Common myeloid progenitor, CD34-positive (primary cell): ENCODE results near the gene NEK1.
"Not testable (repeated sequence)": the region's sequence is repeated elsewhere in the genome, so short reads cannot be mapped to it uniquely, and the experiment has no call there.

Source experiments
- CTCF ChIA-PET: fragments of 350-600 bp; sonication (Branson Sonifier 250); formaldehyde crosslinking; loops from one replicate; lab custom pipeline; 2021; ENCODE audit warnings: antibody characterized with exemption; lab: Charles Lee
- POLR2A ChIA-PET: fragments of 350-600 bp; sonication (Branson Sonifier 250); formaldehyde crosslinking; loops from one replicate; lab custom pipeline; 2021; ENCODE audit warnings: antibody characterized with exemption; lab: Charles Lee
- DNase-seq, 3 donors: peaks; one replicate each; pipeline versions ENCODE4 v3.0.0 to v3.0.0-alpha.2; 2013
- H3K27ac ChIP-seq, 2 experiments: 1 replicate in 1 of 2; 2 replicates in 1 of 2; pipeline ENCODE4 v1.7.0; 2013; ENCODE audit warnings: inconsistent platforms in 2 of 2, low read length in 2 of 2, mild to moderate bottlenecking in 2 of 2, low read depth in 1 of 2, moderate library complexity in 1 of 2; ENCODE audit not compliant: severe bottlenecking in 2 of 2, insufficient read depth in 1 of 2, poor library complexity in 1 of 2
- H3K27me3 ChIP-seq, 5 experiments: replicated peaks in 2 of 5; 1 replicate in 3 of 5; 2 replicates in 2 of 5; pipeline versions ENCODE4 v1.6.1 to v1.7.0; 2013; ENCODE audit warnings: low read length in 4 of 5, mild to moderate bottlenecking in 2 of 5, moderate library complexity in 2 of 5, inconsistent platforms in 1 of 5; ENCODE audit not compliant: insufficient read depth in 5 of 5, control insufficient read depth in 4 of 5
- H3K36me3 ChIP-seq, 4 experiments: 1 replicate in 2 of 4; 2 replicates in 2 of 4; pipeline versions ENCODE4 v1.6.1 to v1.7.0; 2013; ENCODE audit warnings: low read length in 3 of 4, control low read depth in 1 of 4, mild to moderate bottlenecking in 1 of 4; ENCODE audit not compliant: control insufficient read depth in 4 of 4, insufficient read depth in 4 of 4
- H3K4me1 ChIP-seq, 4 experiments: 1 replicate in 3 of 4; 2 replicates in 1 of 4; pipeline versions ENCODE4 v1.6.1 to v1.7.1; 2013; ENCODE audit warnings: low read length in 3 of 4, mild to moderate bottlenecking in 3 of 4, control low read depth in 1 of 4, inconsistent platforms in 1 of 4, moderate library complexity in 1 of 4; ENCODE audit not compliant: control insufficient read depth in 4 of 4, insufficient read depth in 4 of 4; ENCODE audit errors: control extremely low read depth in 1 of 4
- H3K4me3 ChIP-seq, 7 experiments: 1 replicate in 4 of 7; 2 replicates in 3 of 7; pipeline versions ENCODE4 v1.5.1 to v1.7.0; 2013; ENCODE audit warnings: mild to moderate bottlenecking in 7 of 7, low read length in 6 of 7, moderate library complexity in 6 of 7, inconsistent platforms in 2 of 7, low read depth in 2 of 7, control low read depth in 1 of 7; ENCODE audit not compliant: insufficient read depth in 4 of 7, control insufficient read depth in 1 of 7; ENCODE audit errors: extremely low read depth in 1 of 7
- H3K9me3 ChIP-seq, 5 experiments: 1 replicate in 4 of 5; 2 replicates in 1 of 5; pipeline versions ENCODE4 v1.6.1 to v1.7.1; 2013; ENCODE audit warnings: low read length in 4 of 5, mild to moderate bottlenecking in 2 of 5, inconsistent platforms in 1 of 5, low read depth in 1 of 5, moderate library complexity in 1 of 5; ENCODE audit not compliant: control insufficient read depth in 4 of 5, insufficient read depth in 2 of 5; ENCODE audit errors: control extremely low read depth in 1 of 5
- WGBS: methylation state at CpG from one replicate; pipeline ENCODE4 v1.1.5; 2013; ENCODE audit not compliant: insufficient coverage; 5-methylcytosine and 5-hydroxymethylcytosine counted together

Gene NEK1

GRCh38 chr4:169506903-169507302, 105.5 kb downstream of the NEK1 start:
- DNase-seq, result no peak
- peaks cover 0 to 15% (median 4%) of the 10 kb centered on the region in 5 experiments for H3K9me3 ChIP-seq
- no peak overlapping the region for H3K4me3 ChIP-seq
- ChIA-PET CTCF (no interaction called here), POLR2A (no interaction called here)
- H3K27me3 ChIP-seq, result no peaks in the 10 kb centered on the region
- H3K36me3 ChIP-seq, result peaks cover 4 to 35% (median 15%) of the 10 kb centered on the region in 4 experiments
- H3K4me1 ChIP-seq, result no peaks in the 10 kb centered on the region
- WGBS, result no CpG with 5 or more reads among the region's 2 CpGs
- H3K27ac ChIP-seq, result no peak overlapping the region

GRCh38 chr4:169499907-169500306, 112.5 kb downstream of the NEK1 start:
- Histone ChIP-seq H3K36me3 (peaks cover 0 to 43% (median 16%) of the 10 kb centered on the region in 4 experiments), H3K9me3 (peaks cover 4 to 31% (median 9%) of the 10 kb centered on the region in 5 experiments)
- DNase-seq, H3K4me3 ChIP-seq, H3K27ac ChIP-seq, POLR2A ChIA-PET, H3K4me1 ChIP-seq, H3K27me3 ChIP-seq, CTCF ChIA-PET: not testable (repeated sequence)
- WGBS, result 96% methylated on average over 9 of the region's 11 CpGs

- POLR2A ChIA-PET, H3K36me3 ChIP-seq, H3K27me3 ChIP-seq, H3K4me1 ChIP-seq, H3K4me3 ChIP-seq, H3K9me3 ChIP-seq, DNase-seq, H3K27ac ChIP-seq: not testable (repeated sequence)
- WGBS, result no CpG with 5 or more reads among the region's 3 CpGs
- CTCF ChIA-PET, result interaction anchor here (1.0 kb wide), 1 partner anchor 571 kb away, joined by 4 read pairs; no protein-coding TSS in a partner anchor
Measured at GRCh38 chr4:169494234-169494633, 118.1 kb downstream of the NEK1 start.

GRCh38 chr4:169493164-169493524, 119.2 kb downstream of the NEK1 start:
- Histone ChIP-seq H3K4me1 (peaks cover 0 to 5% (median 0%) of the 10 kb centered on the region in 4 experiments), H3K27ac (no peak overlapping the region), H3K36me3 (peaks cover 0 to 5% (median under 1%) of the 10 kb centered on the region in 4 experiments), H3K9me3 (peaks cover 0 to 8% (median 3%) of the 10 kb centered on the region in 5 experiments), H3K27me3 (no peaks in the 10 kb centered on the region), H3K4me3 (no peak overlapping the region)
- DNase-seq, result no peak
- CTCF ChIA-PET, result interaction anchor here (1.4 kb wide), 1 partner anchor 570 kb away, joined by 4 read pairs; no protein-coding TSS in a partner anchor
- POLR2A ChIA-PET, result no interaction called here
- WGBS, result no CpG with 5 or more reads among the region's 2 CpGs

GRCh38 chr4:169492436-169493163, 119.8 kb downstream of the NEK1 start:
- no peaks in the 10 kb centered on the region for H3K27me3 ChIP-seq
- POLR2A ChIA-PET, result no interaction called here

GRCh38 chr4:169491211-169491610, 121.2 kb downstream of the NEK1 start:
- Histone ChIP-seq H3K36me3 (peaks cover 0 to 5% (median under 1%) of the 10 kb centered on the region in 4 experiments), H3K27ac (no peak overlapping the region), H3K9me3 (peaks cover 0 to 8% (median 3%) of the 10 kb centered on the region in 5 experiments), H3K4me3 (no peak overlapping the region), H3K4me1 (peaks cover 0 to 5% (median 0%) of the 10 kb centered on the region in 4 experiments), H3K27me3 (no peaks in the 10 kb centered on the region)
- POLR2A ChIA-PET, result no interaction called here
- peak in 1 of 3 donors; percentile 7 for DNase-seq
- CTCF ChIA-PET, result interaction anchor here (1.0 to 4.6 kb wide), 2 partner anchors 481 to 569 kb away, joined by 3 to 32 read pairs; partner anchors contain the start of gene CBR4
- WGBS, result no CpG with 5 or more reads among the region's 1 CpG

More at GRCh38 chr4:169492436-169493163, 119.8 kb downstream of the NEK1 start:
- H3K9me3 ChIP-seq, result peaks cover 0 to 8% (median 3%) of the 10 kb centered on the region in 5 experiments
- H3K36me3 ChIP-seq, result peaks cover 0 to 5% (median under 1%) of the 10 kb centered on the region in 4 experiments
- no peak overlapping the region for H3K27ac ChIP-seq
- no peak overlapping the region for H3K4me3 ChIP-seq
- CTCF ChIA-PET, result interaction anchor here (1.4 kb wide), 1 partner anchor 569 kb away, joined by 4 read pairs; no protein-coding TSS in a partner anchor
- WGBS, result 91% methylated on average over 7 of the region's 10 CpGs
- H3K4me1 ChIP-seq, result peaks cover 0 to 5% (median 0%) of the 10 kb centered on the region in 4 experiments
- DNase-seq, result peak; percentile 11 to 51 (median 46)

- POLR2A ChIA-PET, result no interaction called here
- DNase-seq, result no peak
- Histone ChIP-seq H3K36me3 (peaks cover 0 to 5% (median under 1%) of the 10 kb centered on the region in 4 experiments), H3K27me3 (no peaks in the 10 kb centered on the region), H3K9me3 (peaks cover 0 to 8% (median 3%) of the 10 kb centered on the region in 5 experiments), H3K27ac (no peak overlapping the region), H3K4me3 (no peak overlapping the region), H3K4me1 (peaks cover 0 to 9% (median 2%) of the 10 kb centered on the region in 4 experiments)
- CTCF ChIA-PET, result interaction anchor here (0.7 to 4.6 kb wide), 4 partner anchors 367 to 567 kb away, joined by 3 to 32 read pairs (median 12); no protein-coding TSS in a partner anchor
Measured at GRCh38 chr4:169489306-169489705, 123.1 kb downstream of the NEK1 start.
